Stimulated activated naive CD8-positive, alpha-beta T cell treated with anti-CD3 and anti-CD28 coated beads, Interleukin-15, Interleukin-2, amounts not matched to agents 100 U/mL and 50 U/mL, for 24 hours (primary cell): Measurements from ENCODE around the gene CIB2.

Experiments used
- ATAC-seq: fragments of 150-1000 bp; cut with Tn5 transposase; one replicate; pipeline ENCODE4 v1.10.0; 2021
- DNase-seq: peaks from one replicate; pipeline ENCODE4 v3.0.0; 2021

Gene CIB2

DNA sequence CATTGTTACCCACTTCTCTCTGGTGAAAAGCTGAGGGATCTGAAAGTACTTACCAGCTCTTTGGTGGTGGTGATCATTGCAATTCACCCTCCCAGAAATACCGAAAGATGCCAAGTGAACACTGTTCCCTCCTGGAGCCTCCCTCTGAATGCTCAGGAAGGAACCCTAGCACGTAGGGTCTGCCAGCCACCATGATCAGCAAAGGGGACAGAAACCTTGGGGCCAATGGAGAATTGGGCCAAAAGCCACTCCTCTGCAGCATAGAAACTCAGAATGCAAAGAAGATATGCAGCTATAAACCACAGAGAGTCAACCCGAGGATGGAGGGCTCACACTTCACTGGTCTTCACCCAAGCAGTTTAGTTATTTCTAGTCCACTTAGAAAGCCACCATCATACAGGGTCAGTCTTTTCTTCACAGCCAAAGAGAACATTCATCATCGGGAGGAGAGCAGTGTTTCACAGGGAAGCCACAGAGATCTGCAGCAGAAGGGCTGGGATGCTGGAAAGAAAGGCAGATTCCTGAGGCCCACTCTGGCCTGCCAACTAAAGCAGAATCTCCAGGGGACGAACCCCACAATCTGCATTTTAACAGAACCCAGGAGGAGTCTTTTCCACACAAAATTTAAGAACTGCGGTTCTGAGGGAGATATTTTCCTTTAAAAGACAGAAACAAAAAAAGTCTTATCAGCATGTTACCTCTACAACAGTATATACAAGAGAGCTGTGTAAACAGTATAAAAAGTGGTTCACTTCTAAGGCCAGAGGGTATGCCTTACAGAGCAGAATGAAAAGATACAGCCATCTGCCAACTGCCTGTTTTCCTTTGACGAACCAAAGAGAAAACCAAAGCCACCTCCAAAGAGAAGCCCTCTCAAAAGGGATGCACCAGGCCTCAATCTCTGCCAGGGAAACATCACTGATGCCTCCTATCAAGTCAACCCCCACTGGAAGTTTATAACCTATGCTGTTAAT, 65.0 kb downstream of the CIB2 start:
- DNase-seq (no peak), ATAC-seq (no peak)

- peak; percentile 5 for DNase-seq
- no peak for ATAC-seq
Measured at GRCh38 chr15:78065284-78065872, 65.9 kb downstream of the CIB2 start.

DNA sequence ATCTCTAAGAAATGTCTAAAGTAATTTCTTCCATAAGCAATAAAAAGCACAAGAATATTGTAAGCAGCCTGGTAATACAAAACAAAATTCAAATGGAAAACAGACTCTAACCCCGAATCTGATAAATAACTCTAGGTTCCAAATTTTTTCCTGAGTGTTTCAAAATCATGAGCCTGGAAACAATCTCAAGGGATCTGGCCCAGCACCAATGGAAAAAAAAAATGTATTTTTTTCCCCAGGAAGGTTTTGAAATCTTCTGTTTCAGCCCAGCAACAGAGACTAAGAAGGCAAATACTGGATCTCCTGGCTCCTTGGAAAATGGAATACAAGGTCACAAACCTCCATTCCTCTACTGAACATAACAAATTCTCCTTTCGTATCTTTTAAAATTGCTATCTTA, 66.7 kb downstream of the CIB2 start:
- ATAC-seq (no peak), DNase-seq (no peak)

DNA sequence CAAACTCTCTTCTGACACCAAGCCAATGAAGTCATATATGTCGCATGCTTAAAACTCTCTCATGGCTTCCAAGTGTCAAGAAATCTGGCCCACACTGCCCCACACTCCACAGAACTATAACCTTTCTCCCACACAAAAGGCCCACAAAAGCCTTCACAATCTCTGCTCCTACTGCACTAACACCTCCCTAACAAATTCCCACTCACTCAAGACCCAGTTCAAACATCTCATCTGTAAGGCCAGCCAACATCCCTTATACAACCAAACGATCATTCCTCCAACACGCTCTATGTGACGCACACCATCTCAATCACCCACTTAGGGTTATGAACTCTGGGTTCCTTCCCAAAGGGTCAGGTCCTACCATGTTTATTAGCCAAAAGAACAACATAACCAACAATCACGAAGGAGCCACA, 67.3 kb downstream of the CIB2 start:
- ATAC-seq, result no peak
- DNase-seq, result no peak

GRCh38 chr15:78063217-78063616, 68.0 kb downstream of the CIB2 start:
- DNase-seq (no peak), ATAC-seq (no peak)

DNA sequence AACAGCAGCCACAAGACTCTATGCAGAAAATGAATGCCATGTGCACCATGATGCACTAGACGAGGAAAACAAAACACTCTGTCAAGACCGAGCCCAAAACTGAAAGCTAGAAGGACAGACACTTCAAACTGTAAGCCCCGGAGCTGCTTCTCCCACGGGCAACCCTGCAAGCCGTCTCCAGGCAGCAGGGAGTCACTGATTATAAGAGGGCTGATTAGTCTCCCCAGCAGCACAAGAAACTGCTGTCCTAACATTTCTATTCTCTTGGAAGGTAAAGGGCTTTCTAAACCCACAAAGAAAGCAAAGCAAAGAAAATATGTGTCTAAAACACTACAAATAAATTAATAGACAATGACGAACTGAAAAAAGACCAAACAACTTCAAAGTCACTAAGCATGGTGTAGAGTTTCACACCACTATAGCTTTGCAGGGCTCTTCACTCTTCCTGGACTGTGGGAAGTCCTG, 69.2 kb downstream of the CIB2 start:
- ATAC-seq (peak; percentile 74), DNase-seq (no peak)

- ATAC-seq (peak; percentile 20), DNase-seq (no peak)
Measured at GRCh38 chr15:78060232-78060631, 71.0 kb downstream of the CIB2 start.

DNA sequence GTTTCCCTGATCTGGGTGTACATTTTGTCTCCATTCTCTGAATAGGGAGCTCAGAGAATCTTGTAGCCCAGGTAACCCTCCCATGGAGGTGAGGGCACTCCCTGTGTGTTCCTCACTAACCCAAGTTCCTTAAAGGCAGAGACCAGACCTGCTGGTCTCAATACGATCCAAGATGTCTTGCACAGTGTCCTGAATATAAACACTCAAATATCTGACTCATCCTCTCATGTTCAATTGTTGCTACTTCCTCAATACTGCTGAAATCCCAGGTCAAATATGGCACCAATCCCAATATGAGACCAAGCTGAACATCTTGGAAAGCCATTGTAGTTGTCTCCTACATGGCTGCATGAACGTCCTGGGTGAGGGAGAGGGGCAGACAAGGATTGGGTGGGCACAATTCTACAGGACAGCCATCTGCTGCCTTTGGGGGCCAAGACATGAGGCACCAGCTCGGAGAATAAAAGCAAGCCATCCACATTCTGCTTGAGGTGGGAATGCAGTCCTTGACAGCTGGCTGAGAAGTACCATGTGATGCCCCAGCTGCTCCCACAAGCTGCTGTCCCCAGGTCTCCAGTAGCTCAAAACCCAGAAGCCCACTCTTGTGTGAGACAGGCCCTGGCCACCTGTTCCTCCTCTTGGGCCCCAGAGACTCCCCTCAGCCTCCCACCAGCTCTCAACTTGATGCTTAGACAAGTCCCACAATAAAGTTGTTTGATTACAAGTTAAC, 72.0 kb downstream of the CIB2 start:
- ATAC-seq (no peak), DNase-seq (no peak)

GRCh38 chr15:78058401-78058935, 72.8 kb downstream of the CIB2 start:
- no peak for ATAC-seq
- DNase-seq, result no peak

DNA sequence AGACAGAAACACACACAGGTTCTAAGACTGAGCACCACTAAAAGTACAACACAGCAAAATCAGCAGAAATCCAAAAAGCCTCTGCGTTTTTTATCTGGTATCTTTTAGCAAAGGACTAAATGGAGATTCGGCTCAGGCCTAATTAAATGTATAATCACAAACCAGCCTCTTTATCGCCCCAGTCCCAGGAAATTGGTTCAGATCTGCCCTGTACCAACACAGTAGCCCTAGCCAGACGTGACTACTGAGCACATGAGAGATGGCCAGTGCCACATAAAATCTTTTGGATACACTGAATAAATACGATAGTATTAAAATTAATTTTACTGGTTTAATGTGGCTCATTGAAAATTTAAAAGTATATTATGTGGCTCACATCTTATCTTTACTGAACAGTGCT, 73.4 kb downstream of the CIB2 start:
- ATAC-seq (no peak), DNase-seq (no peak)

GRCh38 chr15:78056714-78057269, 74.5 kb downstream of the CIB2 start:
- DNase-seq (peak; percentile 9), ATAC-seq (no peak)

- peak; percentile 27 for DNase-seq
- peak; percentile 58 for ATAC-seq
Measured at GRCh38 chr15:78055919-78056713, 75.1 kb downstream of the CIB2 start.

- no peak for DNase-seq
- no peak for ATAC-seq
Measured at GRCh38 chr15:78054966-78055365, 76.3 kb downstream of the CIB2 start.
